Activated CD8-positive, alpha-beta memory T cell treated with anti-CD3 and anti-CD28 coated beads, Interleukin-2, amount 10 ng/mL, durations not matched to agents 7 days and 5 days (primary cell): Measurements from ENCODE around the gene PRORP. TPM values are rescaled to one million over a fixed set of nuclear protein-coding genes. Genes with fewer than 3 reads are reported as not detected.
A peak's percentile ranks its signal among the peaks of the same experiment; 100 is the strongest.
"Not testable (repeated sequence)": the region's sequence is repeated elsewhere in the genome, so short reads cannot be mapped to it uniquely, and the experiment has no call there.

Experiments used
- ATAC-seq: fragments of 150-1000 bp; cut with Tn5 transposase; one replicate; pipeline ENCODE4 v1.10.0; 2021; ENCODE audit warnings: moderate library complexity
- CTCF ChIA-PET: fragments of 350-600 bp; sonication (Branson Sonifier 250); formaldehyde crosslinking; loops from one replicate; lab custom pipeline; 2021; ENCODE audit warnings: antibody characterized with exemption; lab: Charles Lee
- DNase-seq: peaks from one replicate; pipeline ENCODE4 v3.0.0-alpha.2; 2020
- H3K27ac Mint-ChIP-seq: one replicate; pipeline ENCODE4 v1.8.0; 2021; ENCODE audit warnings: mild to moderate bottlenecking, mixed read lengths
- H3K27me3 Mint-ChIP-seq: one replicate; pipeline ENCODE4 v1.8.0; 2021; ENCODE audit warnings: mixed read lengths
- H3K36me3 Mint-ChIP-seq: one replicate; pipeline ENCODE4 v1.8.0; 2021; ENCODE audit warnings: mild to moderate bottlenecking, mixed read lengths
- H3K4me1 Mint-ChIP-seq: one replicate; pipeline ENCODE4 v1.8.0; 2021; ENCODE audit warnings: mixed read lengths
- H3K4me3 Mint-ChIP-seq: one replicate; pipeline ENCODE4 v1.8.0; 2021; ENCODE audit warnings: mild to moderate bottlenecking, moderate library complexity, mixed read lengths
- H3K9me3 Mint-ChIP-seq: one replicate; pipeline ENCODE4 v1.8.0; 2022; ENCODE audit warnings: low read depth, mixed read lengths
- total RNA-seq, 2 experiments: library from RNA; stranded (reverse); gene quantifications; one replicate each; pipeline ENCODE4 v1.2.3, GENCODE V29; 2021

PRORP gene
- total RNA-seq, 2 experiments from 2014 or later, result 28.0 to 31.3 TPM

DNA sequence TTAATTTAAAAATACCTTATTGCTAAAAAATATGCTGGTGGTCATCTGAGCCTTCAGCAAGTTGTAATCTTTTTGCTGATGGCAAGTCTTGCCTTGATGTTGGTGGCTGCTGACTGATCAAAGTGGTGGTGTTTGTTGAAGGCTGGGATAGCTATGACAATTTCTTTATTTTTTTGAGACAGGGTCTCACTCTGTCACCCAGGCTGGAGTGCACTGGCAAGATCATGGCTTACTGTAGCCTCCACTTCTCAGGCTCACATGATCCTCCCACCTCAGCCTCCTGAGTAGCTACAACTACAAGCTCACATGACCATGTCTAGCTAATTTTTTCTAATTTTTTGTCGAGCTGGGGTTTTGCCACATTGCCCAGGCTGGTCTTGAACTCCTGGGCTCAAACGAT lies 24.8 kb downstream of the PRORP start:
- no peak overlapping the region for H3K4me3 Mint-ChIP-seq
- no peaks in the 10 kb centered on the region for H3K9me3 Mint-ChIP-seq
- DNase-seq (no peak), ATAC-seq (no peak)
- peaks cover 4% of the 10 kb centered on the region for H3K4me1 Mint-ChIP-seq
- H3K27ac Mint-ChIP-seq, result no peak overlapping the region
- H3K27me3 Mint-ChIP-seq, result no peaks in the 10 kb centered on the region
- H3K36me3 Mint-ChIP-seq, result peaks cover 18% of the 10 kb centered on the region
- CTCF ChIA-PET, result interaction anchor here (1.3 kb wide), 1 partner anchor 267 kb away, joined by 4 read pairs; no protein-coding TSS in a partner anchor

DNA sequence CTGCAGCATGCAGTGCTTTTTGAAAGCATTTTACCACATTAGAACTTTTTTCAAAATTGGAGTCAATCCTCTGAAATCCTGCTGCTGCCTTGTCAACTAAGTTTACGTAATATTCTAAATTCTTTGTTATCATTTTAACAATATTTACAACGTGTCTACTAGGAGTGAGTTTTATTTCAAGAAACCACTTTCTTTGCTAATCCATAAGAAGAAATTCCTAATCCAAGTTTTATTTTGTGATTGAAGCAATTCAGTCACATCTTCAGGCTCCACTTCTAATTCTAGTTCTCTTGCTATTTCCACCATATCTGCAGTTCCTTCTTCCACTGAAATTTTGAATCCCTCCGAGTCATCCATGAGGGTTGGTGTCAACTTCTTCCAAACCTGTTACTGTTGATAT lies 25.4 kb downstream of the PRORP start:
- ATAC-seq, result no peak
- Mint-ChIP-seq H3K4me3 (no peak overlapping the region), H3K27me3 (no peaks in the 10 kb centered on the region), H3K4me1 (peaks cover 4% of the 10 kb centered on the region), H3K9me3 (no peaks in the 10 kb centered on the region), H3K36me3 (peaks cover 18% of the 10 kb centered on the region), H3K27ac (no peak overlapping the region)
- DNase-seq, result no peak
- CTCF ChIA-PET, result interaction anchor here (1.3 kb wide), 1 partner anchor 266 kb away, joined by 4 read pairs; no protein-coding TSS in a partner anchor

DNA sequence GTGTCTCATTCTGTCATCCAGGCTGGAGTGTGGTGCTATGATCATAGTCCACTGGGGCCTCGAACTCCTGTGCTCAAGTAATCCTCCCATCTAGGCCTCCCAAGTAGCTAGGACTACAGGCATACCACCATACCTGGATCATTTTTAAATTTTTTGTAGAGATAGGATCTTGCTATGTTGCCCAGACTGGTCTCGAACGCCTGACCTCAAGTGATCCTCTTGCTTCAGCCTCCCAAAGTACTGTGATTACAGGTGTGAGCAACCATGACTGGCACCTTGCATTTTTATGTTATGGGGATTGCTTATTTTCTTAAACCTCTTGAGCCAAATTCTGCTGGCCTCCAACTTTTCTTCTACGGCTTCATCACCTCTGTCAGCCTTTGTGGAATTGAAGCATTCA lies 26.9 kb downstream of the PRORP start:
- DNase-seq, result no peak
- Mint-ChIP-seq H3K27ac (no peak overlapping the region), H3K36me3 (peaks cover 20% of the 10 kb centered on the region), H3K27me3 (no peaks in the 10 kb centered on the region), H3K4me3 (no peak overlapping the region), H3K9me3 (no peaks in the 10 kb centered on the region), H3K4me1 (peaks cover 4% of the 10 kb centered on the region)
- ATAC-seq, result no peak
- CTCF ChIA-PET, result no interaction called here

DNA sequence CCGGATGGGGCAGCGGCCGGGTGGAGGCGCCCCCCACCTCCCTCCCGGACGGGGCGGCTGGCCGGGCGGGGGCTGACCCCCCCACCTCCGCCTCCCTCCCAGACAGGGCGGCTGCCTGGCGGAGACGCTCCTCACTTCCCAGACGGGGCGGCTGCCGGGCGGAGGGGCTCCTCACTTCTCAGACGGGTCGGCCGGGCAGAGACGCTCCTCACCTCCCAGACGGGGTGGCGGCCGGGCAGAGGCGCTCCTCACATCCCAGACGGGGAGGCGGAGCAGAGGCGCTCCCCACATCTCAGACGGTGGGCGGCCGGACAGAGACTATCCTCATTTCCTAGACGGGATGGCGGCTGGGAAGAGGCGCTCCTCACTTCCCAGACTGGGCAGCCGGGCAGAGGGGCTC lies 30.2 kb downstream of the PRORP start:
- Mint-ChIP-seq H3K36me3 (peaks cover 17% of the 10 kb centered on the region), H3K4me1 (peaks cover 14% of the 10 kb centered on the region)
- H3K27me3 Mint-ChIP-seq, H3K9me3 Mint-ChIP-seq, DNase-seq, H3K27ac Mint-ChIP-seq, H3K4me3 Mint-ChIP-seq, ATAC-seq, CTCF ChIA-PET: not testable (repeated sequence)

DNA sequence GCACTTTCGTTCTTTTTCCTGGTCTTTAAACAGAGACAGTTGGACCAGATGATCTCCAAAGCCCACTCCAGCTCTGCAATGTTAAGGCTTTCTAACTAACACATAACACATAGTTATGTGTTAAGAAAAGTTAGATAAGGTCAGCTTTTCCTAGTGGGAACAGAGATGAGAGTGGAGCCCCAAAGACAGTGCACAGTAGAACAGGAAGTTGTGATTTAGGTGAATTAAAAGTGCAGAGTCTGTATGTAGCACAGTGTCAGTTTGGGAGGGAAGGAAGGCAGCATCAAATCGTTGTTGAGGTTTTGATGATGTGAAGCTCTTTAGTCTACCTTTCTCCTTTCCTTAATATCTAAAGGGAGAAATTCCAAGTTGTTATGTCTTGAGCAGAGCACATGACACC lies 31.7 kb downstream of the PRORP start:
- DNase-seq (no peak), ATAC-seq (no peak)
- H3K27ac Mint-ChIP-seq, result no peak overlapping the region
- H3K9me3 Mint-ChIP-seq, result no peaks in the 10 kb centered on the region
- no peaks in the 10 kb centered on the region for H3K27me3 Mint-ChIP-seq
- CTCF ChIA-PET, result interaction anchor here (1.0 to 2.2 kb wide), 3 partner anchors 10 to 30 kb away, joined by 3 to 15 read pairs (median 3); no protein-coding TSS in a partner anchor
- H3K4me1 Mint-ChIP-seq, result peaks cover 16% of the 10 kb centered on the region
- H3K36me3 Mint-ChIP-seq, result peaks cover 19% of the 10 kb centered on the region
- no peak overlapping the region for H3K4me3 Mint-ChIP-seq

DNA sequence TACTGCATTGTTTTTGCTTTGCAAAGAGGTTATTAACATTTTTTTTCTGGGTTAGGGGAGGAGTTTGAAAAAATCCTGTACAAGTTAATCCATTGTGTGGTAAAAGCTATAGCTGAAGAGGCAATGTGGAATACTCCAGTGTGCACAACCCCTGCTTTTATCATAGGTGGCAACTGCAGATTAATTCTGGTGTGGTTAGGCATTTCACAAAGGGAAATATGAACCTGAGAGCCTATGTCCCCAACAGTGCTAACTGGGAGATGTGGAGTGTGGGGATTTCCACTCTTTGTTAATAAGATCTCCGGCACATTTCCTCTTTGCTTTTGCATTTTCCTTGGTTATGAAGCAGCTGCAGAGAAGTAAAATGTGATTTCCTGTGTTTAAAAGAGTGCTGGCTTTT lies 33.6 kb downstream of the PRORP start:
- peaks cover 20% of the 10 kb centered on the region for H3K36me3 Mint-ChIP-seq
- H3K27ac Mint-ChIP-seq, result peak overlapping the region; percentile 45
- no peak for ATAC-seq
- no peak for DNase-seq
- no peak overlapping the region for H3K4me3 Mint-ChIP-seq
- no peaks in the 10 kb centered on the region for H3K9me3 Mint-ChIP-seq
- H3K4me1 Mint-ChIP-seq, result peaks cover 29% of the 10 kb centered on the region
- H3K27me3 Mint-ChIP-seq, result no peaks in the 10 kb centered on the region
- CTCF ChIA-PET, result interaction anchor here (0.8 to 1.5 kb wide), 2 partner anchors 13 to 15 kb away, joined by 3 to 5 read pairs; no protein-coding TSS in a partner anchor

DNA sequence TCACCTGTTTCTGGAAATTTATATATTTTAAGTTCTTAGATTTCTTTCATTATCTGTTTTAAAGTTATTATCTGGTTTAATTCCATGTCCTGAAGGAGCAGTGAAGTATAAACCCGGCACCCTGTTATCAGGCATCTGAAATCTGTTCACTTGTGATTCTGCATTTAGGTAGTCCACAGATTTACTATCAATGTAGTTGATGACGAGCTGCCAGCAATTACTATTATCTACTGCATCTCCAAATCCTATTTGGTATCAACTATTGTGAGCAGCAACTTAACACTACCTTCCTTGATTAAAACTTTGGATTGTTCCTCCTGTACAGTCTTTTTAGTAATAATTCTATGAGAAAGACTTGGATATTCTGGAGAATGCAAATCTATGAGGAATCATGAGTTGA lies 36.1 kb downstream of the PRORP start:
- Mint-ChIP-seq H3K27me3 (no peaks in the 10 kb centered on the region), H3K27ac (no peak overlapping the region)

DNA sequence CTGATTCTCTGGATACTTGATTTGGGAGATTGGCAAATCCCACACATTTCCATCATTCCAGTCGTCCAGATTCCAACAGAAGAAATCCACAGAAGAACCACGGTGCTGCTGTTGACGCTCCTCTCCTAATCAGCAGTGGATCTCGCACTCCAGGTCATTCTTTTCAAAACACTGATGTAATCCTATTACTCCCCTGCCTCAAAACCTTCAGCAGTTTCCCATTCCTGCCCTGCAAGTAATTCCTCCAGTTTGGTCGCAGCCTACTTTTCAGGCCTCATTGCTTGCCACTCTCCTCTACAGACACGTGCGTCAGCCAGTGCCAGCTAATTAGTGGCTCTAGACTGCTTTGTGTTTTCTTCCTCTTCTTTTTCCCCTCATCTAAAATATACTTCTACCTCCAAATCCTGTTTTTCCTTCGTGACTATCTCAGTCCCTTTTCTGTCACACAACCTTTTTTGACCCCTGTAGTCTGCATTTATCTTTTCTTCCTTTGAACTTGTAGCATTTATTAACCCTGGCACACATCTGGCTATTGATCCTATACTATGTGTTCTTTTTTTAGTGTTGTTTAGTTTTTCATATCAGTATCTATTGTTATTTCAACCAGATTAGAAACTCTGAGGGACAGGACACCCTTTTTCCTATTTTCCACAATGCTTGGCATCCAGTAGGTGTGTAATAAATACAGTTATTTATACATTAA lies 36.8 kb downstream of the PRORP start:
- no peak overlapping the region for H3K4me3 Mint-ChIP-seq
- peaks cover 40% of the 10 kb centered on the region for H3K4me1 Mint-ChIP-seq
- CTCF ChIA-PET, result no interaction called here
- ATAC-seq (no peak), DNase-seq (no peak)
- no peak overlapping the region for H3K27ac Mint-ChIP-seq
- H3K36me3 Mint-ChIP-seq, result peaks cover 20% of the 10 kb centered on the region
- H3K27me3 Mint-ChIP-seq, result no peaks in the 10 kb centered on the region
- no peaks in the 10 kb centered on the region for H3K9me3 Mint-ChIP-seq

More for the DNA sequence above, 36.1 kb downstream of the PRORP start:
- no peak for DNase-seq
- H3K4me3 Mint-ChIP-seq, result no peak overlapping the region
- no peak for ATAC-seq
- no peaks in the 10 kb centered on the region for H3K9me3 Mint-ChIP-seq
- H3K36me3 Mint-ChIP-seq, result peaks cover 17% of the 10 kb centered on the region
- CTCF ChIA-PET, result interaction anchor here (0.9 kb wide), 1 partner anchor 82 kb away, joined by 3 read pairs; no protein-coding TSS in a partner anchor
- H3K4me1 Mint-ChIP-seq, result peaks cover 42% of the 10 kb centered on the region

DNA sequence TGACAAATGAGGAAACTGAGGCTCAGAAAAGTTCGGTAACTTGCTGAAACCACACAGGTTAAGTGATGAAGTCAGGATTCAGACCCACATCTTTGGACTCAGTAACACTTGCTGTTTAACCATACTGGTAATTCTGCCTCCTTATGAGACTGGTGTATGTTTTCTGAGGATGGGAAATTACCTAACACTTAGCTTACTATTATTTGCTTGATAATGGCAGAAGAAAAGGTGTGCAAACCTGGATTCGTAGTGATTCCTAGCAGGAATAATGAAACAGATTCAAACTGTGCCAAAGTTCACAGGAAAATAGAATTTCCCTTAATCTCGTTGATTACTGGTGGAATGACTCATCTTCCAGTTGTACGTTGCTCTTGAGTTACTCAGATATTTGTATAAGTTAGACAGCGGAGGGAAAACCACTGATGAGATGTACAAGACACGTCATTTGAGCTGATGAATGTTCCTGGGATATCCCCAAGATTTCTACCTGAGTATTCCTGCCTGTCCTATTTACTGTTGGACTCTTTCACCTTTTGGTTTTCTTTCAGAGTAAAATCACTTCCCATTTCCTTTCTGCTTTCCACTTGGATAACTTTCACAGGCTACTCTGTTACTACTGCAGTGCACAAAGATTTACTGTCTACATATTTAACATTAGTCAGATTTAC lies 37.5 kb downstream of the PRORP start:
- Mint-ChIP-seq H3K4me3 (no peak overlapping the region), H3K36me3 (peaks cover 23% of the 10 kb centered on the region), H3K27ac (no peak overlapping the region), H3K4me1 (peaks cover 39% of the 10 kb centered on the region), H3K27me3 (no peaks in the 10 kb centered on the region), H3K9me3 (no peaks in the 10 kb centered on the region)
- DNase-seq, result no peak
- CTCF ChIA-PET, result interaction anchor here (1.5 kb wide), 1 partner anchor 39 kb away, joined by 3 read pairs; no protein-coding TSS in a partner anchor
- ATAC-seq, result peak; percentile 36

DNA sequence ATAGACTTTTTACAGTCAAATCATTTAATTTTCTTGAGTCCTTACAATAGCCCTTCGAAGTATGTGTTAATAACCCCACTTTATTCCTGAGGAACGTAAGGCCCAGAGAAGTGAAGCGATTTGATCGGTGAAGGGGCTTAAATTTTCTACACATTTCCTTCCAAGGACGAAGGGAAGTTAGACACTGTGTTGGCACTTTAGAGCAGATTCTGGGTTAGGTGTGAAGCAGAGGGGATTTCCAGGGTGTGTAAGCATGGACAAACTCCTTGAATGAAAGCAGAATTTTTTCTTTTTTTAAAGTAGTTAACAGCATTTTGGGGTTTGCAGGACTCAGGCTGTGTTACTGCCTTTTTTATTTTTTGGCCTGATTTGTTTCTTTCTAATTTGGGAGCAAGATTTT lies 38.9 kb downstream of the PRORP start:
- no peak overlapping the region for H3K4me3 Mint-ChIP-seq
- CTCF ChIA-PET, result interaction anchor here (1.5 kb wide), 1 partner anchor 38 kb away, joined by 3 read pairs; no protein-coding TSS in a partner anchor
- ATAC-seq, result peak; percentile 58
- H3K36me3 Mint-ChIP-seq, result peaks cover 26% of the 10 kb centered on the region
- no peaks in the 10 kb centered on the region for H3K9me3 Mint-ChIP-seq
- no peaks in the 10 kb centered on the region for H3K27me3 Mint-ChIP-seq
- H3K4me1 Mint-ChIP-seq, result peaks cover 33% of the 10 kb centered on the region
- peak; percentile 48 for DNase-seq
- H3K27ac Mint-ChIP-seq, result no peak overlapping the region

DNA sequence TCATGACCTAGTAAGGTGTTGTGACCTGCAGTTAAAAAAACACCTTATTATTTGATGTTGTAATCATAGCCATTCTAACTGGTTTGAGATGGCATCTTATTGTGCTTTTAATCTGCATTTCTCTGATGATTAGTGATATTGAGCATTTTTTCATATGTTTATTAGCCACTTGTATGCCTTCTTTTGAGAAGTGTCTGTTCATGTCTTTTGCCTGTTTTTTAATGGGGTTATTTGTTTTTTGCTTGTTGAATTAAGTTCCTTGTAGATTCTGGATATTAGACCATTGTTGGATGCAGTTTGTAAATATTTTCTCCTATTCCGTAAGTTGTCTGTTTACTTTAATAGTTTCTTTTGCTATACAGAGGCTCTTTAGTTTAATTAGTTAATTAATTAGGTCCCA lies 41.0 kb downstream of the PRORP start:
- peaks cover 38% of the 10 kb centered on the region for H3K36me3 Mint-ChIP-seq
- no peaks in the 10 kb centered on the region for H3K9me3 Mint-ChIP-seq
- H3K4me1 Mint-ChIP-seq, result peaks cover 26% of the 10 kb centered on the region
- no peak for ATAC-seq
- H3K27me3 Mint-ChIP-seq, result no peaks in the 10 kb centered on the region
- no peak overlapping the region for H3K4me3 Mint-ChIP-seq
- CTCF ChIA-PET, result no interaction called here
- no peak overlapping the region for H3K27ac Mint-ChIP-seq
- DNase-seq, result no peak

DNA sequence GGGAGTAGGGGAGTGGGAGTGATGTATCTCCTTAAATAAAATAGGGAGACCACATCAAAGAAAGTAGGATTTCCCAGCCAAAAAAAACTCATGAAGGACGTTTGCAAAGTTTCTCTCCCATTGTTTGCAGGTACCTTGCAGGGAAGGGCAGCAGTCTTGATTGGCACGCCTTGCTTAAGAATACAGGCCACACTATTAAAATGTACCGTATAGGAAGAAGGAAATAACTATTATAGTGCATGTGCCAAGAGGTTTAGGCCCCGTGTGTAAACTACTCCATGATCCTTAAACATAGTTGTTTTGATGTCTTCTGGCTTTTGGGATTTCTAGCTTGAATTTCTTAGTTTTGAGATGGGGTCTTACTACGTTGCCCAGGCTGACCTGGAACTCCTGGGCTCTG lies 42.5 kb downstream of the PRORP start:
- ATAC-seq, result no peak
- Mint-ChIP-seq H3K36me3 (peaks cover 36% of the 10 kb centered on the region), H3K27ac (no peak overlapping the region), H3K27me3 (no peaks in the 10 kb centered on the region), H3K4me1 (peaks cover 23% of the 10 kb centered on the region), H3K9me3 (no peaks in the 10 kb centered on the region), H3K4me3 (no peak overlapping the region)
- DNase-seq, result no peak
- CTCF ChIA-PET, result no interaction called here

DNA sequence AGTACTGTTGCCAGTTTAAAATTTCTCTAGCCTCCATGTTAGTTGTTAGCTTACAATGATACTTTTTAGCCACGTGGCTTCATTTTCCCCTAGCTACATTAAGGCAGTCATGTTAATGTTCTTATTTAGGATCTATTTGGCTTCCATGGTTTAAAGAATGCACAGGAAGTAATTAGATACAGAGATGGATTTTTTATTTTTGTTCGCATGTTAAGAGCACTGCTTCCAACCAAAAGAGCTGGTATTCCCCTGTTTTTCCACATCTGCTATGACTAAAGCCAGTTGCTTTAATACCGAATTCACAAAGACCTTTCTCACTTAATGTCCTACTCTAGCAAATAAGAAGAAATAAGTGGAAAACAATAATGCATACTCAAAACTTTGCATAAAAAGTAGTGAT lies 45.1 kb downstream of the PRORP start:
- DNase-seq (no peak), ATAC-seq (no peak)
- Mint-ChIP-seq H3K27ac (no peak overlapping the region), H3K4me1 (peaks cover 1% of the 10 kb centered on the region), H3K36me3 (peaks cover 46% of the 10 kb centered on the region), H3K27me3 (no peaks in the 10 kb centered on the region), H3K4me3 (no peak overlapping the region), H3K9me3 (no peaks in the 10 kb centered on the region)
- CTCF ChIA-PET, result no interaction called here
